Psoas muscle (tissue), 8 donors: ENCODE results near the gene GNG12. TPM values are rescaled to one million over a fixed set of nuclear protein-coding genes. Genes with fewer than 3 reads are reported as not detected.

Experiments
- ATAC-seq, 4 donors: fragments of 200-7000 bp; cut with Tn5 transposase; one replicate each; pipeline ENCODE4 v1.9.1; 2020; ENCODE audit warnings: moderate library complexity in 3 of 4, mild to moderate bottlenecking in 2 of 4
- DNase-seq, 2 donors: peaks; one replicate each; pipeline ENCODE4 v3.0.0-alpha.2; 2020
- H3K27ac ChIP-seq: fragments of 200-600 bp; one replicate; pipeline ENCODE4 v1.8.0; 2022
- H3K27me3 ChIP-seq, 3 donors: fragments of 200-600 bp in 1 of 3; one replicate each; pipeline versions ENCODE4 v1.6.1 to v1.8.0; 2013 to 2022; ENCODE audit warnings: low read length in 2 of 3, mild to moderate bottlenecking in 2 of 3, moderate library complexity in 1 of 3; ENCODE audit not compliant: insufficient read depth in 3 of 3
- H3K36me3 ChIP-seq, 2 donors: fragments of 200-600 bp in 1 of 2; one replicate each; pipeline versions ENCODE4 v1.6.1 to v1.8.0; 2013 to 2022; ENCODE audit warnings: low read depth in 1 of 2, mild to moderate bottlenecking in 1 of 2, moderate library complexity in 1 of 2; ENCODE audit not compliant: insufficient read depth in 1 of 2
- H3K4me1 ChIP-seq: fragments of 200-600 bp; one replicate; pipeline ENCODE4 v1.8.0; 2022
- H3K4me3 ChIP-seq: fragments of 200-600 bp; one replicate; pipeline ENCODE4 v1.8.0; 2022; ENCODE audit warnings: mild to moderate bottlenecking
- H3K9me3 ChIP-seq: fragments of 200-600 bp; one replicate; pipeline ENCODE4 v1.8.0; 2022
- WGBS, 3 donors: extraction: QIAGEN DNeasy Blood & Tissue Kit; methylation state at CpG; one replicate each; pipeline versions ENCODE4 v1.1.6 to v1.1.7; 2013; 5-methylcytosine and 5-hydroxymethylcytosine counted together
- intact Hi-C, 2 donors: fragments of 100-400 bp; cut with DNase I; formaldehyde crosslinking; loops; one replicate each; pipeline versions ENCODE4 v1.11.0 to v1.14.2; 2022
- polyA plus RNA-seq, 3 donors: library from polyadenylated mRNA; stranded (reverse); fragments of 200-250 nt; gene quantifications; one replicate each; pipeline ENCODE4 v1.2.3, GENCODE V29; 2013
- total RNA-seq, 4 donors: library from RNA; stranded (reverse); fragmentation: NEBNext Ultra II Directional in 2 of 4; extraction: Animal tissue kit (Norgen Biotek cat#: 25700) in 2 of 4; gene quantifications; one replicate each; pipeline versions ENCODE4 v1.2.1 to v1.2.4, GENCODE V29; 2021 to 2023
- TF ChIP-seq, protein P1 (sequence below): fragments of 200-600 bp; IDR thresholded peaks from one replicate; pipeline ENCODE4 v1.8.0; 2022; ENCODE audit warnings: antibody characterized with exemption
- donor health status: healthy with polysubstance abuse.
- donor health status: DM: no; HTN: no; CAD: no; lungs with moderate emphysema.
- donor health status: Bipolar disorder and iron deficiency.
- donor health status: healthy.
- donor health status: DM: yes; HTN: yes; CAD: no.
- donor health status: DM: no; HTN: no; CAD: no.
- donor health status: DM: no; HTN: no; CAD: no.
- donor health status: DM: yes; HTN: yes; CAD: no.

GNG12 gene
- total and polyA plus RNA-seq, 7 donors: 8.9 to 25.1 (median 18.6) TPM

DNA sequence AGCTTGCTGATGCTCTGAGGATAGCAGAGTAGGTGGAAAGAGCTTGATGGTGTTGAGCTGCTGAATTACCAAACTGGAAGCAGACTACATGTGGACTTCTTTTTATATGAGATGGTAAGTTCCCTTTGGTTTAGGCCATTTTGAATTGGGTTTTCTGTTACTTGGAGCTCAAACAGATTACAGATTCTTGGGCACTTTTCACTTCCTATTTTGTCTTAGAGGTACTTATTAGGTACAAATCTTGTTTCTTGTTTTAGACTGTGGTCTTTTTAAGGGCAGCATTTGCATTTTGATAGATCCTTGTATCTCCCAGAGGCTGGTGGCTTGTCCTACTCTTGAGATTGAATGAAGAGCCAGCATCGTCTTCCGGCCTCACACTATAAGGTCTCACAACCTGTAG, 78.1 kb downstream of the GNG12 start:
- Histone ChIP-seq H3K4me3 (no peak overlapping the region), H3K4me1 (peaks cover 32% of the 10 kb centered on the region), H3K27ac (no peak overlapping the region), H3K9me3 (no peaks in the 10 kb centered on the region), H3K27me3 (no peaks in the 10 kb centered on the region), H3K36me3 (no peaks in the 10 kb centered on the region)
- TF ChIP-seq, protein P1, sequence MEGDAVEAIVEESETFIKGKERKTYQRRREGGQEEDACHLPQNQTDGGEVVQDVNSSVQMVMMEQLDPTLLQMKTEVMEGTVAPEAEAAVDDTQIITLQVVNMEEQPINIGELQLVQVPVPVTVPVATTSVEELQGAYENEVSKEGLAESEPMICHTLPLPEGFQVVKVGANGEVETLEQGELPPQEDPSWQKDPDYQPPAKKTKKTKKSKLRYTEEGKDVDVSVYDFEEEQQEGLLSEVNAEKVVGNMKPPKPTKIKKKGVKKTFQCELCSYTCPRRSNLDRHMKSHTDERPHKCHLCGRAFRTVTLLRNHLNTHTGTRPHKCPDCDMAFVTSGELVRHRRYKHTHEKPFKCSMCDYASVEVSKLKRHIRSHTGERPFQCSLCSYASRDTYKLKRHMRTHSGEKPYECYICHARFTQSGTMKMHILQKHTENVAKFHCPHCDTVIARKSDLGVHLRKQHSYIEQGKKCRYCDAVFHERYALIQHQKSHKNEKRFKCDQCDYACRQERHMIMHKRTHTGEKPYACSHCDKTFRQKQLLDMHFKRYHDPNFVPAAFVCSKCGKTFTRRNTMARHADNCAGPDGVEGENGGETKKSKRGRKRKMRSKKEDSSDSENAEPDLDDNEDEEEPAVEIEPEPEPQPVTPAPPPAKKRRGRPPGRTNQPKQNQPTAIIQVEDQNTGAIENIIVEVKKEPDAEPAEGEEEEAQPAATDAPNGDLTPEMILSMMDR: no peak
- no peak for DNase-seq
- intact Hi-C loops: loop anchor here (5.0 kb wide), 1 partner anchor 68 kb away; the partner anchor contains the start of gene GADD45A (in 2 of the 2)
- no peak for ATAC-seq
- whole genome bisulfite sequencing, 3 donors: 98 to 100% (median 100%) methylated on average over 2 of the region's 2 CpGs

DNA sequence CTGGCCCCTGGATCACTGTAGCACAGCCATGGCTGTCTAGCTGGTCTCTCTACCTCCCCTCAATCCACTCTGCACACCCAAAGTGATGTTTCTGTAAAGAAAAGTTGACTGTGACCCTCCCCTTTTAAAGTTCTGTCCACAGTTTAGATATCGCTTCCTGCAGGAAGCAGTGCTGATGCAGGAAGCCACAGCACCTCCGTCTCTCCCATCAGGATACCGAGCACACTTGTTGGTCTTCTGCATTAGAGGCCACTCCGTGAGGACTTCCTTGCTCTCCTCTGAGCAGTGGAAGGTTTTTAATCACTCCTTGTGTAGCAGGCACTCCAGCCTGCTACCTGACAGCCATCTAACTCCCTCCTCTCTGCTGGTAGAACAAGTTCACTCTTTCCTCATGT, 78.7 kb downstream of the GNG12 start:
- no peak overlapping the region for H3K27ac ChIP-seq
- H3K36me3 ChIP-seq: no peaks in the 10 kb centered on the region
- DNase-seq: no peak
- H3K4me3 ChIP-seq: no peak overlapping the region
- no peaks in the 10 kb centered on the region for H3K9me3 ChIP-seq
- intact Hi-C loops: no loop called here
- no peaks in the 10 kb centered on the region for H3K27me3 ChIP-seq
- 85 to 88% (median 86%) methylated on average over 4 of the region's 4 CpGs for WGBS, 3 donors
- H3K4me1 ChIP-seq: peaks cover 32% of the 10 kb centered on the region
- no peak for ATAC-seq
- TF ChIP-seq, protein P1: no peak

DNA sequence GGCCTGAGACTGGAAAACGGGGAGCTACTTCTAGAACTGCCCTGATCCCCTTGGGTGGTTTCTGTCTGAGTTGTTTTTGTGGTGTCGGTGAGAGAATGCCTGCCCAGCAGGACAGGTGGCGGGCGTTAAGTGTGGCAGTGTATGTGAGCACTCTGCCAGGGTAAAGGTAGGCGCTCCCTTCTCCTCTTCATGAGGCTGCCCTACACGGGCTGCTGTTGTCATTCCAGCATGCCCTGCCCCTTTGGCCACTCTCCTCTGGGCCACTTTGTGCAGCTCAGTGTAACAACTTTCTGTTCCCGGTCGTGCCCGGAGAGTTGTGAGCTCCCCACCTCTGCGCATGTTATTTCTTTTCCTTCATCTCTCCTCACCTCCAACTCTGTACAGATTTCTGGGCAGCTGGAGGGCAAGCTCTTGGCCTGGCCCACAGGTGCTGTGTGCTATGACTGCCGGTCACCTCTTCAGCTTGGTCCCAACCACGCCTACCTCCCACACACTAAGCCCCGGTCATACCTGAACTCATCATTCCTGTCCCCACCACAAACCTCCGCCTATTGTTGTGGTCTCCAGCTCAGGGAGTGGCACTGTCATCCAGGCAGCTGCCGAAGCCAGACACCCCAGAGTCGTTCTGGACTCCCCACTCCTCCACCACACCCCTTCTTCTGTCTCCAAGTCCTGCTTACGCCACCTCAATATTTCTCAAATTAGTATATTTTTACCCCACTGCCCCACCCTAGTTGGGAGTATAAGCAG, 79.3 kb downstream of the GNG12 start:
- intact Hi-C loops: no loop called here
- WGBS, 3 donors: 58 to 69% (median 58%) methylated on average over 17 of the region's 17 CpGs
- H3K27ac ChIP-seq: peak overlapping the region; percentile 50
- no peak overlapping the region for H3K4me3 ChIP-seq
- no peaks in the 10 kb centered on the region for H3K36me3 ChIP-seq
- H3K4me1 ChIP-seq: peaks cover 32% of the 10 kb centered on the region
- no peaks in the 10 kb centered on the region for H3K9me3 ChIP-seq
- ATAC-seq (peak; percentile 59 to 69 (median 66)), DNase-seq (no peak)
- TF ChIP-seq, protein P1: no peak
- no peaks in the 10 kb centered on the region for H3K27me3 ChIP-seq

DNA sequence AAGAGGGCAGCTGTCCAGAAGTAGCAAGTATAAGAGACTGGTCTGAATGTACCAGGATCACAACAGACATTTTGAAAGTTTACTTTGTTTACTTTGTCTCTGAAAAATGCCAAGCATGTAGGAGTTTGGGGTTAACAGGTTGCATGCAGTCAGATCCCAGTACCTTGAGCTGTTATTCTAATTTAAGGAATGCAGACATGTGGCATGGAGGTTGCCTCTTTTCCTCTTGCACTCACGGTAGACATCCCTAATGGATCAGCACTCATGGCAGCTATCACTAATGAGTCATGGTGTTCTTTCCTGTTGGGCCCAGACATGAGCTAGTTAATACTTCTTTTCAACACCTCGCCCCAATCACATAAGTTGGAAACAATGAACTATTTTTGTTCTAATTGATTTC, 81.0 kb downstream of the GNG12 start:
- no peaks in the 10 kb centered on the region for H3K36me3 ChIP-seq
- intact Hi-C loops: no loop called here
- no peak overlapping the region for H3K4me3 ChIP-seq
- peaks cover 45% of the 10 kb centered on the region for H3K4me1 ChIP-seq
- WGBS, 3 donors: 57 to 64% (median 64%) methylated on average over 2 of the region's 2 CpGs
- H3K27ac ChIP-seq: no peak overlapping the region
- DNase-seq (no peak), ATAC-seq (no peak)
- H3K9me3 ChIP-seq: no peaks in the 10 kb centered on the region
- TF ChIP-seq, protein P1: no peak
- H3K27me3 ChIP-seq: no peaks in the 10 kb centered on the region

DNA sequence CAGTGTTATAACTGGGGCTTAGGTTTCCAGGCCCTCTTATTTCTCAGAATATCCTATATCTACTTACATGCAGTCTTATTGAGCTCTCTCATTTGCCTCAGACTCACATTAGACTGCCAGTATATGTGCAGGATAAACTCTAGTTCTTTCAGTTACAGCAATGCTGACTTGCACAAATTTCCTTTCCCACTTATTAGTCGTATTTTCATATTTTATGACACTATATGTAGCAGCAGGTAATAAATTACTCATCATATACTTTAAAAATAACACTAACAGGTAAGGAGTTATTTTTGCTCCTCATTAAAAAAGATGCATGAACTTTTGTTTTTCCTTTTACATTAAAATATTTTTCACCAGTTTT, 82.6 kb downstream of the GNG12 start:
- Histone ChIP-seq H3K4me3 (no peak overlapping the region), H3K27me3 (no peaks in the 10 kb centered on the region), H3K36me3 (no peaks in the 10 kb centered on the region), H3K27ac (peak overlapping the region; percentile 25), H3K4me1 (peaks cover 47% of the 10 kb centered on the region), H3K9me3 (no peaks in the 10 kb centered on the region)
- intact Hi-C loops: no loop called here
- ATAC-seq (no peak), DNase-seq (no peak)
- 71 to 81% (median 73%) methylated on average over 1 of the region's 1 CpG for WGBS, 3 donors
- TF ChIP-seq, protein P1: no peak
